Erythroblast (primary cell): ENCODE measurements around the gene RNGTT.

ENCODE experiments used
- GATA1 ChIP-seq: IDR thresholded peaks from 2 replicates; pipeline ENCODE4 v1.6.1; 2011; ENCODE audit warnings: low read depth, mild to moderate bottlenecking, control low read depth, low read length, moderate library complexity
- POLR2A ChIP-seq: IDR thresholded peaks from 2 replicates; pipeline ENCODE4 v1.6.1; 2011; ENCODE audit warnings: mild to moderate bottlenecking, low read length

DNA sequence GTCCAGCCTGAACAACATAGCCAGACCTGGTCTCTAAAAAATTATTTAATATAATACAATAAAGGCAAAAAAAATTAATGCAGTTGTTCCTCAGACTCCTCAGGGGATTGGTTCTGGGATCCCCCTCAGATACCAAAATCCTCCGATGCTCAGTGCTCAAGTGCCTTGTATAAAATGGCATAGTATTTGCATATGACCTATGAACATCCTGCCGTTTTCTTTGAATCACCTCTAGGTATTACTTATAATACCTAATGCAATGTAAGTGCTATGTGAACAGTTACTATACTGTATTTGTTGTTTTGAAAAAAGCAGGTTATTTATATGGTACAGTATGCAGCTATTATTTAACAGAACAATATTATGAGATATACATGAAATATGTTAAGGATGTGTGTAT, 43.3 kb downstream of the RNGTT start:
- no peak for TF ChIP-seq POLR2A
- TF ChIP-seq GATA1 = no peak
